C1 segment of cervical spinal cord (tissue), 14 donors: Measurements from ENCODE around the gene ANO10.
A peak's percentile ranks its signal among the peaks of the same experiment; 100 is the strongest.
"Not testable (repeated sequence)": the region's sequence is repeated elsewhere in the genome, so short reads cannot be mapped to it uniquely, and the experiment has no call there.

Experiments
- DNase-seq, 14 donors: peaks; one replicate each; lab custom pipeline; 2025; lab: John Stamatoyannopoulos, UW

ANO10 gene

DNA sequence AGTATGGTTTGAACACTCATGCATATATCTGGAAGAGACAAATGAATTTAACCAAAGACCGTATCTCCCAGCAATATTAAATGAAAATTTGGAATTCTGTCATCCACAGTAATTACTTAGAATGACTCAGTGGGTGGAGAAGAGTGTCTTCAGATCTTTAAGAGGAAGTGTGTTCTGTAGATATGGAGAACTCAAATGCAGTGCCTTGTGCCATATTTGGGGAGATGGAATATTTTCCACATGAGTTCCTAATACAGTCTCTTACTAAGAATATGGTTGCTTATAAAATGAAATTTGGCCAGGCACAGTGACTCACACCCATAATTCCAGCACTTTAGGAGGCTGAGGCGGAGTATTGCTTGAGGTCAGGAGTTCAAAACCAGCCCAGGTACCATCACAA, 40.5 kb downstream of the ANO10 start:
- no peak for DNase-seq

DNA sequence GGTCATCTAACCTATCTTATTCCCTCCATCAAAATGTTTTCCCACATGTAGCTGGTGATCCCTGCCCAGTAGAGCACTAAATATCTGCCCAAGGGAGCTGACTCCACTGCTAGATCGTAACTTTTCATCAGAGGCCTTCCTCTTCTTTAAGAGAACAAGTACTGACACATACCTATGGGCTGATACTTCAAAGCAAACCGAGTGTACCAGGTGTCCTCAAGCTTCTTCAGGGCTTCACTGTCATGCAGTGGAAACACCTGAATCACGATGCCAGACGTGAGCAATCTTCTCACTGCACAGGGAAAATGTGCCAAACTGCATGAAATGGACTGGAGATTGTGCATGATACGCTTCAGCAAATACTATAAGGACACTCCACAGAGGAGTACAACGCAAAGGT, 41.6 kb downstream of the ANO10 start:
- DNase-seq: no peak

DNA sequence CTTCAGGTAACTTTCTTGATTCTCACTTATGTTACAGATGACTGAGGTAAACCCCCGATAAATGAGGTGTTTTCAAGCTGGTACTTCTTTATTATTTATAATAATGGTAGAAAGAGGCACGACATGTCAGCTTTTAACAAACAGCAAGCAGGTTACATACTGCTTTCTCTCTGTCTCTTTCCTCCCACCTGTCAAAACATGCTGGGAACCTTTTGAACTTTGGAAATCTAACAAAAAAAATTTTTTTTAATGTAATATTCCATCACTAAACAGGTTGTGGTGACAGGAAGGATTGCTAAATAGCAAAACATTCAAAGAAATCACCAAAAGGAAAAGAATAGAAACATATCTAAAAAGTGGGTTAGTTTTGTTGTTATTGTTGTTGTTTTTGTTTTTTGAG, 48.2 kb downstream of the ANO10 start:
- no peak for DNase-seq

DNA sequence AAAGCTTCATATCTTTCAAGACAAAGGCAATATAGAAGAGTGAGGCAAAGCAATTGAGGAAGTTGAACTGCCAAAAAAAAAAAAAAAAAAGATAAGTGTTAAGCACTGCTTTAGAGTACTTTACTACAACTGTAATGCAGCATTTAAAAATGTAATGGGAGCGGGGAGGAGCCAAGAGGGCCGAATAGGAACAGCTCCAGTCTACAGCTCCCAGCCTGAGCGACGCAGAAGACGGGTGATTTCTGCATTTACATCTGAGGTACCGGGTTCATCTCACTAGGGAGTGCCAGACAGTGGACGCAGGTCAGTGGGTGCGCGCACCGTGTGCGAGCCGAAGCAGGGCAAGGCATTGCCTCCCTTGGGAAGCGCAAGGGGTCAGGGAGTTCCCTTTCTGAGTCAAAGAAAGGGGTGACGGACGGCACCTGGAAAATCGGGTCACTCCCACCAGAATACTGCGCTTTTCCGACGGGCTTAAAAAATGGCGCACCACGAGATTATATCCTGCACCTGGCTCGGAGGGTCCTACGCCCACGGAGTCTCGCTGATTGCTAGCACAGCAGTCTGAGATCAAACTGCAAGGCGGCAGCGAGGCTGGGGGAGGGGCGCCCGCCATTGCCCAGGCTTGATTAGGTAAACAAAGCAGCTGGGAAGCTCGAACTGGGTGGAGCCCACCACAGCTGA, 56.0 kb downstream of the ANO10 start:
- not testable (repeated sequence) for DNase-seq

DNA sequence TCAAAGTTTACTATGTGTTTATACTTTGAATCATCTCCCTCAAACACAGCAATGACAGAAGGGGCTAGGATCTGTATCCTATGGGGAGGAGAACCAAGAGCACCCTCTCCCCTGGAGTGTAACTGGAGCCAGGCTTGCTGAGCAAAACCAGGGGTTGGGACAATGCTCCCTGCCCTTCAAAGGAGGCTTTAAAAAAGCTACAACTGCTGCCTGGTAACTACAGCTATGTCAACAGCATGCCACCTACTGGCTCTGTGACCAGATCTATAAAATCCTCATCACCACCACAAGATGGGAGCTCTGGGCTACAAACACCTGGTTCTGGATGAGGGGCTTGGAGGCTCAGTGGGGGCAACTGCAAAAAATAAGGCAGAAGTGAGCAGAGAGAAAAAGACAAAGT, 61.9 kb downstream of the ANO10 start:
- no peak for DNase-seq

DNA sequence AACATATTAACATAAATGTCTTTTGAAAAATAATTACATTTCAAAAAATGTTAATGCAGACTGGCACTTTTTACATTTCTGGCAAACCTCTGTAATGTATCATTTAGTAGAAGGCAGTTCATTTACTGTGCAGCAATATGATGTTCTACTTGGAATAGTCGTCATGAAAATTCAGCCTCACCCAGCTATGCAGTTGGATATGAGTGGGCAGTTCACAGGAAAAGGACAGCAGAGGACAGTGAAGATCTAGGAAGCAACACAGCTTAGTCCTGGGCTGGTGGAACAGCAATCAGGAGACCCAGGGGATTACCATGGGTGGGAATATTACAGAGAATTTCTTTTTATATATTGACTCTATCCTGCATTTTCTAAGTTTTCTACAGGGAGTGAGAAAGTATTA, 63.6 kb downstream of the ANO10 start:
- DNase-seq: no peak

DNA sequence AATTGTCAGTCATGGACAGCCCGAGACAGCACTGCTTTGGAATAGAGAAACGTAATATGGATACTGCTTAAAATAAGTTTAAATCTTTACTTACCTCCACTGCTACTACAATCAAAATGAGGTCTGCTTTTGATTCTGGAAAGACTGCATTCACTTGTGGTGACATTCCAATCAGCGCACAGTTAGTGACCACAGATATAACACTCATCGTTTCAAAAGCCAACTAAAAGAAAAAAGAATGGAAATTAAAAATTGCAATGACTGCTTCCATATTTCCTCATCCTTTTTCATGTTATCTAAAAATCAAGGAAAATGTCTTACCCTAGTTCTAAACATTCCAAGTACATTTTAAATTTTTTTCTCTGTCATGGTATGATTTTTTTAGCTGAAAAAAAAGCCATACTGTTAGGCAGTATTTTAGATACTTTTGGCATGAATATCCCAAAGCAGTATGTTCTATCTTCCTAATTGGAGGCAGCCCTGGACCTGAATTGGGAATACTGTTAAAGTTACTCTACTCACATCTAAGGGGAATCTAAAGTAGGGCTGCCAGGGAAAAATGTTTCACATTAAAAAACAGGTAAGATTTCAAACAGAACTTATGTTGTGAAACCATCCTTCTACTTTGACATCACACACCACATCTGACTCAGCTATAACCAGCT, 72.1 kb downstream of the ANO10 start:
- no peak for DNase-seq

DNA sequence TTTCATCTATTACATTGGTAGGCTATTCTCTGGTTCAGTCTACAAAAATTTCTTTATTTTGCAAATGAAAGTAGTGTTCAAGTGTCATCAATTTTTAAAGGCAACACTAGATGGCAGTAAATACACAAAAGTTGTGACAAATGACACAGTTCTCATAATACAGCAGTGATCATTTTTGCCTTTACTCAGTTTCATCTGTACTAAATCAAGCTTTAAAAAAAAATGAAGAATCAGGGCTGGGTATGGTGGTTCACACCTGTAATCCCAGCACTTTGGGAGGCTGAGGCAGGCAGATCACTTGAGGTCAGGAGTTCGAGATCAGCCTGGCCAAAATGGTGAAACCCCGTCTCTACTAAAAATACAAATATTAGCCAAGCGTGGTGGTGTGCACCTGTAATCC, 77.5 kb downstream of the ANO10 start:
- DNase-seq: not testable (repeated sequence)

DNA sequence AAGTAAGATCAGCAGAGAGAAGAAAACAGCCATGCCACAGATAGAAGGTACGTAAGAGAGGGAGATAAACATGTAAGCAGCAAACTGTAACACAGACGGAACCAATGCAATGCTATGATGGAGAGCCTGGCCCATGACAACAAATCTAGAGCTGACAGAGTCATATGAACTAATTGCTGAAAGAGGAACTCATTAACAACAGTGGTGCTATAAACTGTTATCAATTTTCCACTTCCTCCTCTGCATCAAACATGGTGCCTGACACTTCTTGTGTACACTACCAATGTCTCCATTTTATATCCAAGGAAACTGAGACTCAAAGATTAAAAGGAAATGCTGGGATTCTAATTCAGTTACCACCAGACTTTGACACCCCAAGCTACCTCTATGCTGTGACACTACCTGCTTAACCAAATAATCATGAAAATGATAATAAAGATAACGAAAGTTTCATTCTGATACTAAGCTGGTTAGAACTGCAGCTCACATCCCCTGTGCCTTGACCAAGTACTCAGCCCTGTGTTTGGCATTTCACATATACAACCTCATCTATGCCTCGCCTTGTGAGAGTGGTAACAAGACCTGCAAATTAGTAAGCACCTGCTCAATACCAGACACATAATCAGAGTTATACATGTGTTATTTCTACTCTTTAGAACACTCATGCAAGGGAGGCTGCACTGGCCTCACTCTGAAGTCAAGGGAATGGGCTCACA, 79.3 kb downstream of the ANO10 start:
- DNase-seq: no peak

DNA sequence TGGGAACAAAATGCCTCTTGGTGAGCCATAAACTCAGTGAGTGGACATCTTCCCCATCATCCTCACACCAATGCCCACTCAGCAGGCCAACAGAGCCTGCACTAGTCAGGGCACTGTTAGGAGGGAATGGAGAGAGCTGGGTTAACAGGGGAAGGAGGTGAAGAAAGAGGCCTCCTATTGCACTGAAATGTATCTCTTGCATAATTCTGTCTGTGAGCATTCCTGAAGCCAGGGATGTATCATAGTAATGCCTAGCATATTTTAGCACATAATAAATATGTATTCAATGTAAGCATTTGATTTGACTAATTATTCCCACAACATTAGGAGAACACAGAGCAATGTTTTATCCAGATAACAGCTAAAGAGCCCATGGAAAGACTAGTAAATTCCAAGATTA, 81.2 kb downstream of the ANO10 start:
- DNase-seq: no peak

DNA sequence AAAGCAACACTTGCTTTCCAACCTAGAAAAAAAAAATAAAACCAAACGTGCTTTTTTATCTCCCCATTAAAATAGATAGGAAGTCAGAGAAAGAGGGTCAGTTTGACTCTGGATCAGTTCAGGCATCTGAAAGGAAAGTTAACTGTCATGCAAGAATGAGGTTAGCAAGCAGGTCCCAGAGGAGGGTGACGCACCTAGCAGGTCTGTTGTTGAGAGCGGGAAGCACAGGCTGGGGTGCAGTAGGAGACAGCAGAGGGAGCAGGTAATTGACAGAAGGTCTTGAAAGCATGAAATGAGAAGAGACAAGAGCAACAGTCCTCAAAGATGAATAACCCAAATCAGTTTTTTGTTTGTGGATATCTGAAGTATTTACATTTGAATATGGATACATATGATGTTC, 82.5 kb downstream of the ANO10 start:
- no peak for DNase-seq

DNA sequence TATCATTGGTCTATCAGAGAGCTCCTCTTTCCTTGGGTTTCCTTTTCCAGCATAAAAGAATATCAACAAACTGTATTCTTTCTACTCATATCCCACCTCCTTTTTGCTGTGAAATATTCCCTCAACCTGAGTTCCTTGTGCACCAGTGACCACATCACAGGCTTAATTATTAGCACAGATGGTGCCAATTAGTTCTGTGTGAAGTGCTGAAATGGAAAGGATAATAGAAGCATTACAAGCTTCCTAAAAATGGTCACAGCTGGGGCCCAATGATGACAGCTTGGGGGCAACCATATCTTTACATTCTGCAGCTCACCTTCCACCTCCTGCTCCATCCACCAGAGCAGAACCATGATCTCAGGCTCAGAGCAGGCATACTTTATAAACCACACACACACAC, 84.6 kb downstream of the ANO10 start:
- DNase-seq: peak in 1 of 14 donors; percentile 14

DNA sequence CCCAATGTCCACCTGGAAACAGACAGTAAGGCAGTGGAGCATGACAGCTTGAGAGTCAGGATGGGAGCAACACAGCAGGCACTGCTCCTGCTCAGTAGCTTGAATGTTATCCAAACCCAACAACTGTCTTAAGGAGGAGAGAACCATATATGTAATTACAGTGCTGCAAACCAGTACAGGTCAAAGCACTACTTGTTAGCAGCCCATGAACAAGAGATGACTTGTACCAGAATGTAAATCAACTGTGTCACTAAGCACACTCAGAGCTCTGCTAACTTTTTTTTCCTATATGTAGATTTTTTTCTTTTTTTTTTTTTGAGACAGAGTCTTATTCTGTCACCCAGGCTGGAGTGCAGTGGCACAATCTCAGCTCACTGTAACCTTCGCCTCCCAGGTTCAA, 87.1 kb downstream of the ANO10 start:
- DNase-seq: no peak

DNA sequence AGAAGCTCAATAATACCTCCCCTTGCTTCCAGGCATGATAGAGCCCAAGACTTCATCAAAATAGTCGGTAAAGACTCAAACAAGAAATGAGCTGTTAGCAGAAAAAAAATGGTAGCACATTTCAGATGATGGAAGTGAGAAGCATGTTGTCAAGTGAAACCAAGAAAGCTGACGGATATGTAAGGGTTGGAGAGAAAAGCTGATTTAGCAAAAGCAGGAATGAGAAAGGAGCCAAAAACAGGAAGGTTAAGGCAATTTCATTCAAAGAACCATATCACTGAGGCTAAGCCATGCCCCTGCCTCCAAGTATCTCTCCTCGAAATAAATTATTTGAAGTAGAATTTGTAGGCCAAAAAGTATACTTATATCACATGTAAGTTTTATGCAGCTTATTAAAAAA, 88.8 kb downstream of the ANO10 start:
- no peak for DNase-seq

DNA sequence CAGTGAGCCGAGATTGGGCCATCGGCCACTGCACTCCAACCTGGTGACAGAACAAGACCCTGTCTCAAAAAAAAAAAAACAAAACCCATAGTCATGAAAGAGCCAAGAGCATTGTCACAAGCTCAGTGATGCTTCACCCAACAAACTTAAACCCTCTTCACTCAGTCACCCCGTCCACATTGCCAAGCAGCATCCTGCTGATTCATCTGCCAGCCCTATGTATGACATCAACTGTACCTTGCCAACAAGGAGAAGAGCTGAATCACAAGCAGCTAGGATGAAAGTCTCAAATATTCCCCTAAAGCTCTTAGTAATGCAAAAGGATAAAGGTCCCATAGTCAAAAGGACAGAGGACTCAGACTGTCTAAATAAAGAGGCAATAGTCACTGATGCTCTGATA, 90.0 kb downstream of the ANO10 start:
- DNase-seq: peak in 1 of 14 donors; percentile 14

DNA sequence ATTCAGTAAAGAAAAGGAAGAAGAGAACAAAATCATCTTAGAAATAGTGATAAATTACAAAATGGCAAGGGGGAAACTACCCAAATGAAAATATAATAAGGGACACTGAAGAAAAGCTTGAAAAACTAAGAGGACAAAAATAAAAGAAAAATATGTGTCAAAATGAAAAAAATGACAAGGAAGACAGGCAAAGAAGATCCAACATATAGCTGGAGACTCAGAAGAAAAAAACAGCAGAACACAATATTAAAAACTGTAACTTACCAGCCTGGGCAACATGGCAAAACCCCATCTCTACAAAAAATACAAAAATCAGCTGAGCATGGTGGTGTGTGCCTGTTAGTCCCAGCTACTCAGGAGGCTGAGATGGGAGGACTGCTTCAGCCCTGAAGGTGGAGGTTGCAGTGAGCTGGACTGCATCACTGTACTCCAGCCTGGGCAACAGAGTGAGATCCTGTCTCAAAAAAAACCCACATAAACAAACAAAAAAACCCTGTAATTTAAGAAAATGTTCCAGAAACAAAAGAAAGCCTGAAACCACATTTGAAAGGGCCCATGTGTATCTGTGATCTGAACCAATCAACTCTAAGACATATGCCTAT, 93.2 kb downstream of the ANO10 start:
- no peak for DNase-seq

DNA sequence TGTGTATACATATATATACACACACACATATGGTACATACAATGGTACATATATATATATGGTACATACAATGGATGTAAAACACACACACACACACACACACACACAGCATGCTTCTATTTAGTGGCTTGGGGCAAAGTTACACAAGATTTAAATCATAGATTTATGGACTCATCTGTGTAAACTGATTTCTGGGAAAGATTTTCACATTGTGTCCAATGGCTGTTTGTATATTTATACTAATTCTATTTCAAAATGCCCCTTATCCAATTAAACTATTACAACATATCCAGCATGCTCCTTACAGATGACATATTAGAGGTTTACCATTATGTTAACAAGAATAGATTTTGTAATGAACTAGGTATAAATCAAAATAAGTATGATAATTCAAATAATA, 94.9 kb downstream of the ANO10 start:
- DNase-seq: no peak

DNA sequence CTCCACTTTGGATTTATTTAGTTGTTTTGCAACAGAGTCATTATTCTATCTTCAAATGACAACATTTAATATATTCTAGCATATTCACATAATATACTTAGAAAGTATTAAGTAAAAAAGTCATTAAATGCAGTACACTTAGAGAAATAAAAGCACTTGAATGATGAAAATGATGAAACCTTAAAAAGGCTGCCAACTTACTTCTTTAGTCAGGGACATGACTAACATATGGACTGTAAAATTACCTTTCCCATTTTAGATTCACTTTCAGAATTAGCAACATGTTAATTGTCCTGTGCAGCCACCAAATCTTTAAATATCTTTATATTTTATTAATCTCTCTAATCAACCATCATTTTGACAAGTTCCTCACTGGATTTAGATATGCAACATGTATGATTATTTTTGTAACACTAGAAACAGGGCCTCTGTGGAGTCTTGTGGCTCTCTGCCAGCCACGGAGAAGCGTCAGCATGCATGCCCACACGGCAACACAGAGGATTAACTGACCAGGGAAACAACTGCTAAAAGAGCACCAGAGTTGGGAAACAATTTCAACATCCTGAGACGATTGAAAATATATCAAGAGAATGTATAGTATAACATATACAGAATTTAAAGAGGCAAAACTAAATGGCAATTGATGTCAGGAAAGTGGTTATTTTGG, 95.7 kb downstream of the ANO10 start:
- DNase-seq: peak in 1 of 14 donors; percentile 8

DNA sequence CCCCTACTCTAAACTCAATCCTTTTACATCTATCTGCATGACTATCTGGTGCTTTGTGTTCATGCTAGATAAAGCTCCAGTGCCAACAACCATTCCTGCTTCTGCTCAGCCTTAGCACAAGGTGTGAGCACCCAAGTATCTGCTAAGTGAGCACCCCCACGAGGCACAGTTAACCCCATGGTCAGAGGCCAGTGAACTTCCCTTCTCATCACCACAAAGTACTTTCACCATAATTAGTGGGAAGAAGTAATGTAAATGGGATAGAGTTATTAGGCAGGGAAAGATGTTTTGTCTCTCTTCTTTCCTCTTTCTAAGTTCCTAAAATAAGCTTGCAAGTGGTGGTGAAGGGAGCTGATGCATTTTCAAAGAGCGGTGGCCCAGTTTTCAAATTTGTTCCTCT, 96.4 kb downstream of the ANO10 start:
- no peak for DNase-seq

DNA sequence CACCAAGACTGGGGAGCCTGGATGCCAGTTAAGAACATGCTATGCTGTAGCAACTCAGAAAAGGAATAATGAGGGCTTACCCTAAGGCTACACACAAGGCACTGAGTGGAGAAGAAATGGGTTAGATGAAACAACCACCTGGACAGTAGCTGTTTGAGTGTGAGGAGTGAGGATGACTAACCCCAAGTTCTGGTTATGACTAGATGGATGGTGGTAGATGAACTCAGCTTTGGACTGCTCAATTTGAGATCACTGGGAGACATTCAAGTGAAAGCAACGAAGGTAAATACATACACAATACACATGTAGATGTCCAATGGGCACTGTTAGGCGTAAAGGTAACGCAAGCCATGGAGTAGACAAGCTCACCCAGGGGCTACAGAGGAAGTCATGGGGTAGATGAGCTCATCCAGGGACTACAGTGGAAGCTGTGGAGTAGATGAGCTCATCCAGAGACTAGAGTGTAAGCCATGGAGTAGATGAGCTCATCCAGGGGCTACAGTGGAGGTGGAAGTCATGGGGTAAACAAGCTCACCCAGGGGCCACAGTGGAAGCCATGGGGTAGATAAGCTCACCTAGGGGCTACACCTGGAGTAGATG, 98.3 kb downstream of the ANO10 start:
- DNase-seq: no peak

DNA sequence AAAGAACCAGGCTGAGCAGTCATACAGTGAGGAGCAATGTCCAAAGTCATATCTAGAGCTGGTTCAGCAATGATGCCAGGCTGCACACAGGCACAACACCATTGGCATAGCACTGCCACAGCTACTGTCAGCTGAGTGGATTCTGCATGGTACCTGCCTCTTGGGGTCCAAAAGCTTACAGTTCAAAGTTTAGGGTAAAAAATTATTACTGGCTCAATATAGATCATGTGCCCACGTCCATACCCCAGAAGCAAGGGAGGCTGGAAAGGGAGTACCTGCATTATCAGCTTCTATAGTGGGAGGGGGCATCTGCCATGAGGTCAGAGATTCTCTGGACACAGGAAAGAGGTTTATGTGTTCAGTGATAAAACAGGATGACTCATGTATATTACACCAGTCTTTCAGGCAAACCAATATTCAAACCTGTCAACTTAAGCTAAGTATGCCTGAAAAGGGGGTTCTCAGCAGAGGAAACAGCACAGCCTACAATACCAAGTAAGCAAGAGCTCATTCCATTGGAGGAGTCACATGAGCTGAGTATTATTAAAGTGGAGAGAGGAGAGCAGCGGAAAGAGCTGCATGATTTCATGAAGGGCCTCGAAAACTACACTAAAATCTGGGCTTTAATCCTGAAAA, 99.0 kb downstream of the ANO10 start:
- DNase-seq: no peak
